ENCODE measurements around the gene VPS51. TPM values are rescaled to one million over a fixed set of nuclear protein-coding genes. Genes with fewer than 3 reads are reported as not detected.

The VPS51 gene
- total and polyA plus RNA-seq, 9 of the 15 experiments (the other 6 are each of a cell fraction or from before 2014, with no cell fraction given) = 1.8 to 143 (median 46.8) TPM

DNA sequence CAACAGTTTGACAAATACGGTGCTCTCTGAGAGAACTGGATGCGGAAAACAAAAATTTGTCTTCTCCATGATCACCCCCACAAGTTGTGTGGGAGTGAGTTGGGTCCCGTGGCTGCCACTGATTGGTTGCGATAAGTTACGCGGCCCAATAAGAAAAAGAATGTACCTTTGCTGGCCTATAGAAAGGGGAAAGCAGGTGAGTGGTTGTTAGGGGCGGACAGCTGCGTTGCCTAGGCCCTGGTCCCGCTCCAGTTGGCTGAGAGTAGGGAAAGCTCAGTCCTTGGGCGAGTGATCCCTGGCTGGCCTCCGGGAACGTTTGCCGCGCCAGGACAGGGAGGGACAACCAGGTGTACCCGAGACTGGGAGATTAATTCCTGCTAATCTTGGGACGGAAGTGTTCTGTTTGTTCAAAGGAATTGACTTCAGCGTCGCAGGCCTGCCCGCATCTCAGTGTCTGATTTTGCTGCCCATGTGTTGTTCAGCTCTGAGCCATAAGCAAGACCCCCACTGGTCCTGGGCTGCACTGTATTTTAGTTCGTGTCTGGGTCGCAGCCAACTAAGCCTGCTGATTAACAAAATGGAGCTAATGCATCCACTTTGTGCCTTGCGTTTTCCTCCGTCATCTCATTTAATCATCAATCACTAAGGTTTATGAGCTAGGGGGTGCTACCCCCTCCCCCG is 39.1 kb downstream of the VPS51 start (continued):
- TF ChIP-seq, protein P1, sequence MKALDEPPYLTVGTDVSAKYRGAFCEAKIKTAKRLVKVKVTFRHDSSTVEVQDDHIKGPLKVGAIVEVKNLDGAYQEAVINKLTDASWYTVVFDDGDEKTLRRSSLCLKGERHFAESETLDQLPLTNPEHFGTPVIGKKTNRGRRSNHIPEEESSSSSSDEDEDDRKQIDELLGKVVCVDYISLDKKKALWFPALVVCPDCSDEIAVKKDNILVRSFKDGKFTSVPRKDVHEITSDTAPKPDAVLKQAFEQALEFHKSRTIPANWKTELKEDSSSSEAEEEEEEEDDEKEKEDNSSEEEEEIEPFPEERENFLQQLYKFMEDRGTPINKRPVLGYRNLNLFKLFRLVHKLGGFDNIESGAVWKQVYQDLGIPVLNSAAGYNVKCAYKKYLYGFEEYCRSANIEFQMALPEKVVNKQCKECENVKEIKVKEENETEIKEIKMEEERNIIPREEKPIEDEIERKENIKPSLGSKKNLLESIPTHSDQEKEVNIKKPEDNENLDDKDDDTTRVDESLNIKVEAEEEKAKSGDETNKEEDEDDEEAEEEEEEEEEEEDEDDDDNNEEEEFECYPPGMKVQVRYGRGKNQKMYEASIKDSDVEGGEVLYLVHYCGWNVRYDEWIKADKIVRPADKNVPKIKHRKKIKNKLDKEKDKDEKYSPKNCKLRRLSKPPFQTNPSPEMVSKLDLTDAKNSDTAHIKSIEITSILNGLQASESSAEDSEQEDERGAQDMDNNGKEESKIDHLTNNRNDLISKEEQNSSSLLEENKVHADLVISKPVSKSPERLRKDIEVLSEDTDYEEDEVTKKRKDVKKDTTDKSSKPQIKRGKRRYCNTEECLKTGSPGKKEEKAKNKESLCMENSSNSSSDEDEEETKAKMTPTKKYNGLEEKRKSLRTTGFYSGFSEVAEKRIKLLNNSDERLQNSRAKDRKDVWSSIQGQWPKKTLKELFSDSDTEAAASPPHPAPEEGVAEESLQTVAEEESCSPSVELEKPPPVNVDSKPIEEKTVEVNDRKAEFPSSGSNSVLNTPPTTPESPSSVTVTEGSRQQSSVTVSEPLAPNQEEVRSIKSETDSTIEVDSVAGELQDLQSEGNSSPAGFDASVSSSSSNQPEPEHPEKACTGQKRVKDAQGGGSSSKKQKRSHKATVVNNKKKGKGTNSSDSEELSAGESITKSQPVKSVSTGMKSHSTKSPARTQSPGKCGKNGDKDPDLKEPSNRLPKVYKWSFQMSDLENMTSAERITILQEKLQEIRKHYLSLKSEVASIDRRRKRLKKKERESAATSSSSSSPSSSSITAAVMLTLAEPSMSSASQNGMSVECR (CRISPR knock-in tag; IDR thresholded peaks at IDR 0.05) = no peak
- TF ChIP-seq ZNF280A (IDR thresholded peaks at IDR 0.05; ENCODE audit: low read depth, partially characterized antibody) (no peak), ZNF41 (CRISPR knock-in tag; conservative IDR thresholded peaks at IDR 0.05) (no peak), U2AF1 (optimal IDR thresholded peaks at IDR 0.05; ENCODE audit: low read depth, low read length) (no peak), HDAC2 (IDR thresholded peaks at IDR 0.05) (no peak), ETV1 (tag; conservative IDR thresholded peaks at IDR 0.05; ENCODE audit: low read depth) (no peak), RBM34 (IDR thresholded peaks at IDR 0.05; ENCODE audit: borderline replicate concordance, insufficient read depth, low read length) (no peak), POLR2AphosphoS2 (IDR thresholded peaks at IDR 0.05; ENCODE audit: low read length) (no peak), ZNF280B (CRISPR knock-in tag; IDR thresholded peaks at IDR 0.05) (no peak), ZNF695 (CRISPR knock-in tag; IDR thresholded peaks at IDR 0.05) (no peak), IRF9 (tag; IDR thresholded peaks at IDR 0.05) (no peak), ZNF668 (CRISPR knock-in tag; IDR thresholded peaks at IDR 0.05) (no peak), STAT6 (CRISPR knock-in tag; IDR thresholded peaks at IDR 0.05) (no peak), ZNF436 (CRISPR knock-in tag; IDR thresholded peaks at IDR 0.05) (no peak)

All from K562 (cell line).